T-helper 2 cell (primary cell): ENCODE measurements around the gene IP6K3.

ENCODE experiments used
- DNase-seq, 5 experiments: peaks; one replicate each; pipeline versions ENCODE4 v3.0.0 to v3.0.0-alpha.2; 2012 to 2022

IP6K3 gene

DNA sequence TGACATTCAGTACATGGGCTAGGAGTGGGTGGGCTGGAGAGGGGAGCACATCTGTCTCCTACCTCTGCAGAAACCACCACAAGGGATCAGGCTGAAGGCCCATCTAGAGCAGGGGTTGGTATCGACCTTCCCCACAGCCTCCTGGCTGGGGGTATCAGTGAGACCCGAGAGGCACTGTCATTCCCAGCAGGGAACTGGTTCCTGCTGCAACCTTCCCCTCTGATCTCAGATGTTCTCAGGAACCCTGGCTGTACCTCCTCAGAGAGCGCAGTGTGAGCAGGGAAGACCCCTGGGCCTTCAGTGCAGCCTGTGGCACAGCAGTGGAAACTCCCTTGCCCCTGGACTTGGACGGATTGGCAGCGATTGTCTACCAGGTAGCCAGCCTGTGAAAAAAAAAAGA, 7.8 kb downstream of the IP6K3 start:
- no peak for DNase-seq

DNA sequence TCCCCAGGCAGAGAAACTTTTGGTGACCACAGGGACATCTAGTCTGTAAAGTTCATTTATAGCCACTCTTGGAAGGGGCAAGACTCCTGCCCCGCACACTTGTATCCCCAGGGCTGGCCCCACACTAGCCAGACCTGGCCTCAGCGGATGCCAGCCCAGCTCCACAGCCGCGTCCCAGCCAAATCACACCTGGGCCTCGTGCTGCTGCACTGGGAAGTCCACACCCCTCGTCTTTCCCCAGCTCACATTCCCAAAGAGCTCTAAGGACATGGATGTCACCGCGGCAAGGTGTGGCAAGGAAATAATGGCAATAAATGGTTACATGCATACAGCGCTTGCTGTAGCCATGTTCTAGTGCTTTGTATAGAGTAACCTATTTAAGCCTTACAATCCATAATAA, 8.6 kb downstream of the IP6K3 start:
- no peak for DNase-seq

DNA sequence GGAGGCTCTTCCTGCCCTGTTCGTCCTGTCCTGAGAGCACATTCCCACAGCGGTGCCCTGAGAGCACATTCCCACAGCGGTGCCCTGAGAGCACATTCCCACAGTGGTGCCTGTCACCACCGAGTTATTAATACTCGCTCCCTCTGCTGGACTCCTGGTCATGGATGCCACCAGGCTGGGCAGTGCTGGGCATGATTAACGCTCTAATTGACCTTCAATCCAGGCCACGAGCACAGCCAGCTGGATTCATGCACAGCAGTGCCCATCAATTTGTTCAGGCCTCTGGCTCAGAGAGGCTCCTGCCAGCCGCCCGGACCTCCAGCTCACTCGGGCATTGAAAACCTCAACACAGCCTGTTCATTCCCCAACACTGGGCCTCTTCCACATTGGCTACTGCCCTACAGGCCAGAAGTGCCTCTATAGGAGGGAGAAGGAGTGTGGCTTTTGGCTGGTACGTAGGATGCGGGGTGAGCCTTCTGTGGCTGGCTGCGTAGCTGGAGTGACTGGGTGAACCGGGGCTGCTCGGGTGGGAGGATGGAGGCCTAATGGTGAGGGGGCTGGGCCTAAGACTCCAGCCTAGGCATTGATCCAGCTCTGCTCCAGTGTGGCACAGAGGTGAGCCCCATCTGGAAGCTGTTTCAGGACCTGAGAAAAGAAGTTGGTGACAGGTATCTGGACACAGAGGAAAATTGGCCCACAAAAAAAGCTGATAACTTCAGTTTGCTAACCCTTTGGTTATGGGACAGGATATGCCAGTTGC, 9.3 kb downstream of the IP6K3 start:
- DNase-seq, result no peak

DNA sequence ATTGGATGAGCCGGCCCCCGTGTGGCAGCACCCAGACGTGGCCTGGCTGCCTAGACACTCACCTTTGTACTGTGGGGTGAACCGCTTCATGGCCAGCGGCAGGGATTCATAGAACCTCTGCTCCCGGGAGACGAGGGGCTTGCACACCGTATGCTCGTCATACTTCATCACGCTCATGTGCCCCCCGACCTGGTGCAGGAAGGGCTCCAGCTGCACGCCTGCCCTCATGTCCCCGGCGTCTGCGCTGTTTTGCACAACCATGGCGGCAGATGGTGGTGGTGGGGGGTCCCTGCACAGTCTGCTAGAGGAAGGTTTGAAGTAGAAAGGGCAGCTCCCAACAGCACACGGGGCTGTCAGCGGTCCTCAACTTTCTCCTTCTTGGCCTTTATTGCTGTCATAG, 11.5 kb downstream of the IP6K3 start:
- DNase-seq, result no peak

DNA sequence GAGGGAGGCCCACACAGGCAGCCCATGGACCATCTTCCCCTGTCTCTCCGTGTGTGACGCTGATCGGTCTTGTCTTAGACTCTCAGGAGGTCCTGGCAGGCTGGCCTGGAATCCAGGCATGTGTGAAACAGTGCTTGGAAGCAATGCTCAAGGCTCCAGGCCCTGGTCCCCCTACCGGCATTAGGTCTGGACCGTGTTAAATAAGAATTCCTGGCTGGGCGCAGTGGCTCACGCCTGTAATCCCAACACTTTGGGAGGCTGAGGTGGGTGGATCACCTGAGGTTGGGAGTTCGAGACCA, 13.0 kb downstream of the IP6K3 start:
- DNase-seq, result no peak

DNA sequence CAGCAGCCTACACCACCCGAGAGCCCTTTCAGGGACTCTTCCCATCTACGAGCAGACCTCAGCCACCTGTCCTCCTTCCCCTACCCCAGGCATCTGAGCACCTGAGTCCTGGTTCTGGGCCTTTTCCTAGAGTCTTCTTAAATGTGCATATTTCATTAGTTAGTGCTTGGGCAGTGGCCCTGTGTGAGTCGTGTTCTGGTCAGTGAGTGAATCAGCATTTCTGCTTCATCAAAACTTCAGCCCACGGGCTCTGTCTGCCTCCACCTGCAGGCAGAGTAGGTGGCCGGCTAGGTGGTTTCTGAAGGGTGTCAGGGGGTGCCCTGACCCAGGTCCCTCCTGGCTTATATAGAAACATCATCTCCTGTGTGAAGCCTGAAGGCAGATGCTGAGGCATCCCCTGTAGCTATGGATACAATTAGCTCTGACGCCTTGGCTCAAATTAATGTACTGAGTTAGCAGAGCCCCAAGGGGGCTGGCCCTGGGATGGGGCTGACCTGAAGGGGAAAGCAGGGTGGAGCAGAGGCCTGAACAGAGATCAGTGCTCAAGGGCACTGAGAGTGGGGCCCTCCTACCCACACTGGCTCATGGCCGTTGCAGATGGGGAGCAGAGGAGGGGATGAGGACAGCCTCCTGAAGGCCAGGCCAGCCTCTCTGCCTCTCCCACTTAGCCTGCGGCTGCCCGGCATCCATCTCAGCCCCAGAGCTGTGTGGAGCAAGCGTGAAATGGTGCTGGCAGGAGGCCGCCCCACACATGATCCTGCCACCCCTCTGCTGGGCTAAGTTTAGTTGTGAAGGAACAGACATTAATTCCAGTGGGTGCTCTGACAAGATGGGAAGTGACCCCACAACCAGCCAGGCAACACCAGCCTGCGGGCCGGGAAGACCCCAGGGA, 13.6 kb downstream of the IP6K3 start:
- no peak for DNase-seq

DNA sequence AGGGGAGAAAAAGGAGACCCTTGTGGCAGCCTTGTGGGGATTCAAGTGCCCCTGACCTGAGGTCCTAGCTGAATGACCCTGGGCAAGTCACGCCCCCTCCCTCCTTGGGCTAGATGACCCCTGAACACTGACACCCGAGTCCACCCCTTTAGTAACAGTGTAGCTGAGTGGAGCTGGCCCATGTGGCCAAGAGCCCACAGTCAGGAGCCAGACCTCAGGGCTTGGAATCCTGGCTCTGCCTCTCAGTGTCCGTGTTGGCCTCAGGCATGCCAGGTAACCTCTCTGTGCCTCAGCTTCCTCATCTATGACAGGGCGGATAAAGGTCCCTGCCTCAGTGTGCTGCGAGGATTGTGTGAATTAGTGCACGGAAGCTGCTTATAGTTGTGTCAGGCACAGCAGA, 14.3 kb downstream of the IP6K3 start:
- no peak for DNase-seq

DNA sequence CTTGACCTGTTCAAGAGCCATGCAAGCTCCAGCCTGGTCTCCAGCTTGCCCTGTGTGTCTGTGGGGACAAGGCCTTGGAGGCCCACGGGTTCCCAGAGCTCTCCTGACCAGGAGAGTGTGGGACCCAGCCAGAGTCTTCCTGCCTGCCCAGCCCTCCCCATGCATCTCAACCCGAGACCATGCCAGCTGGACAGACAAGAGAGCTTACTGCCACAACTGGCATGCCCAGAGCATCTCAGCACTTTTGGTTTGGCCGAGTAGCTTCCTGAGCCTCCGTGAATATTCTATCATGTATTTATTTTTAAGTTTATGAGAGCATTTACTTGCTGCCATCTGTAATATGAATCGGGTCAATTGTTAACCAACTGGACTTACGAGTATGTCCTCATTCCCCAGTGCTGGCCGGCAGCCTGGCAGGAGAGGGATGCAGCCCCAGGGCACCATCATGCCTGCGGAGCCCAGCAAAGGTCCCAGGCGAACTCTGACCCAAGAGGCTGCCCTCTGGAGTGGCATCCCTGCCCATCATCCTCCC, 14.9 kb downstream of the IP6K3 start:
- no peak for DNase-seq

DNA sequence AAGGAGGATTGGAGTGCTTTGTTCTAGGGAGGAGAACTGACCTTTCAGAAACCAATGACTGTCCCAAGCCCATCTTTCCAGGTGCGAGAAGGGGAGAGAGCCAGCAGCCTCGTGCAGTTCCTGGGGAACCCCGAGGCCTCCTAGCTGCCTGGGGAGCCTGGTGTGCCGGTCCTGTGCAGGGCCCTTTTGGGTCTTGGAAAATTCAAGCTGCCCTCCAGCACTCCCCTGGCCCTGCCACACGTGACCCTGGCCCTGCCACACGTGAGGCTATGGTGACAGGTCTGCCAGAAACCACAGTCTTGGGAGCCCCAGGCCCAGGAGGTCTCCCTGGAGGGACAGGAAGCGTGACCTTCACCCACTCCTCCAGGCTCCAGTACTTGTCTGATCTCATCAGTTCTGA, 15.7 kb downstream of the IP6K3 start:
- DNase-seq, result no peak

DNA sequence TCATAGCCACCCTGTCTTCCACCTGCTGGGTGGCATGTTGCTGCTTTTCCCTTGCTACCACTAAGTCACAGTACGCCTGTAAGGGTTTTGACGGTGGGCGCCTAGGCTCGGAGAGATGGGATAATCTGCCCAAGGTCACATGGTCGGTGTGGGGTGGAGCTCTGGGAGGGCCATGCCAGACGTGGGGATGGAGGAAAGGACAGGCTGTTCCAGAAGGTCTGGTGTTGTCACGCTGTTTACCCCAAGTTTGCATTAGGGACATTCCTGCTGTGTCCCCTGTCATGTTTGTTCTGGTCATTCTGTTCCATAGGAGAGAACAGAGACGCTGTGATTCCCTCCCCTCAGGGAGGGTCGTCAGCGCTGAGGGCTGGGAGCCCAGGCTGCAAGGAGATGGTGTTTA, 16.1 kb downstream of the IP6K3 start:
- DNase-seq, result no peak

DNA sequence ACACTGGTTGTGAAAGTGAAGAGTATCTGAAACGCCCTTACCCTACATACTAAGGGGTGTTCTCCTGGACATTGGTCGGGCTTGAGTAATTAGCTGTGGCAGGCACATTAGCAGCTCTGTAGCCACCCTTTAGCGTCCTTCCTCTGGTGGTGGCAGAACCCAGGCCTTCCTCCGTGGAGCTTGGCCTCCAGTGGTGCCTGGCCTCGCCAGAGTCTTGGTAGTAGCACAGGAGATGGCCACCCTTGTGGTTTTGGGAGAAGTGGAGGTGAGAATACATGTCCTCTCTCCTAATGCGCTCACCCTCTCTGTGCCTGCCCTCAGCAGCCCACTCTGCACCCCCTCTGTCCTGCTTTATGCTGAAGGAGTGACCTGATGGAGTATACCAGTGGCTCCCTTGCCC, 17.6 kb downstream of the IP6K3 start:
- DNase-seq, result no peak

DNA sequence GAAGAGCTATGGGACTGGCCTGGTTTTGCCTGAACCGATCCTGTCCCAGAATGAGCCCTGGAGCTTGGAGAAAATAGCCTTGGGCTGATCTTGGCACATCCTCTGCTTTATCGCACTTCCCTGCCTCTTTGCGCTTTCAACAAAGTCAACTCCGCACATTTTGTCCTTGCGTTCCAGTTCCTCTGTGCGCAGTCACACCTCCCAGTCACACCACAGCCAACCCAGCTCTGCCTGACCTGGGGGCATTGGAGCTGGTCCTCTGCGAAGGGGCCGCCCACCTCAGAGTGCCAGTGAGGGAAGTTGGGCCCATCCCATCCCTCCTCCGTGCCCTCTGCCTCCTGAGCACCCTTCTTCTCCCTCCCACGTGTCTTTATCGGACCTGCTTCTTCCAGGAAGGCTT, 18.3 kb downstream of the IP6K3 start:
- no peak for DNase-seq

DNA sequence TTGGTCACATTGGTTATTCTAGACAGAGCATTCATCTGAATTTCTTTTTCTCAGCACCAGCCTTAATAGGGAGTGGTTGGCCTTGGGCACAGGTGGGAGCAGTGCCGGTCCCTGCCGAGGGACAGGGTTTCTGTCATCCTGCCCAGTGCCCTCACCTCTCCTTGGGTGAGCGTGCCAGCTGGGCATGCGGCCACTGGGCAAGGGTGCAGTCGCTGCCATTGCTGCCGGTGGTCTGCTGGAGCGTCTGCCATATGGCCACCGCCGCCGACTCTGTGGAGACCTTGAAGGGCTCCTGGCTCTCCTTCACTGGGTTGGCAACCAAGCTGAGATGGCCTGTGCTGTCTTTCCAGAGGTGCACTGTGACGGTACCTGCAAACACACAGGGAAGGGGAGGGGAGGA, 18.8 kb downstream of the IP6K3 start:
- DNase-seq, result no peak

DNA sequence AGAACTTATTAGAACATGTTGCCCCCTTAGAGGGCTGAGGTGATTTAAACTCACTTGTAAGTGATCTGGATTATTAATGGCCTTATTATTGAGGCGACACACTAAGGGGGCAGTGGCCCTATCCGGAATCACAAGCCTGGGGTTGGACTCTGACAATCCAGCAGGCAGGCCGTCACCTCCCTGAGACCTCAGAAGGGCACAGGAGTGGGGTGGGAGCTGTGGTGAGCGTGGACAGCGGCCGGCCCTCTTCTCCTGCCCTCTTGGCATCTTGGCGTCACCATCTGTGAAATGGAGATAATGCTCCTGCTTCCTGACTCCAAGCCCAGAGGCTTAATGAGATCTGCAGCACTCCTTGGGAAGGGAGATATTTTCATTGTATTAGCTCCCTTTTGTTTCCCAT, 19.6 kb downstream of the IP6K3 start:
- DNase-seq, result no peak

DNA sequence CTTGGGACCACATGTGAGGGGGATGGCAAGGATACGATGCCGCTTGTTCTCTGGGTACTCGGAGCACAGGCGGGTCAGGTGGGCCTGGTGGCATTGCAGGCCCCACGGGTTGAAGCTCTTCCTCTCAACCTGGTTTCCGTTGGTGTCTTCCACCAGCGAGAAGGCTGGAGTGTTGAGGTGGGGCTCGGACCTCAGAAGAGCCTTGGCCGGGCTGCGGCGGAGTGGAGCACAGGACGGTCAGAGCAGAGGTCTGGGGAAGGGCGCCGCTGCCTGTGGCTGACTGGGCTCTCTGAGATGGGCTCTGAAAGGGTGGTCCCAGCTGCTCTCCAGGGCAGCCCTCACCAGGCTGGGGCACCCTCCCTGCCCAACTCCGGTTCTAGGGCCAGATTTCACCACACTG, 20.0 kb downstream of the IP6K3 start:
- no peak for DNase-seq

DNA sequence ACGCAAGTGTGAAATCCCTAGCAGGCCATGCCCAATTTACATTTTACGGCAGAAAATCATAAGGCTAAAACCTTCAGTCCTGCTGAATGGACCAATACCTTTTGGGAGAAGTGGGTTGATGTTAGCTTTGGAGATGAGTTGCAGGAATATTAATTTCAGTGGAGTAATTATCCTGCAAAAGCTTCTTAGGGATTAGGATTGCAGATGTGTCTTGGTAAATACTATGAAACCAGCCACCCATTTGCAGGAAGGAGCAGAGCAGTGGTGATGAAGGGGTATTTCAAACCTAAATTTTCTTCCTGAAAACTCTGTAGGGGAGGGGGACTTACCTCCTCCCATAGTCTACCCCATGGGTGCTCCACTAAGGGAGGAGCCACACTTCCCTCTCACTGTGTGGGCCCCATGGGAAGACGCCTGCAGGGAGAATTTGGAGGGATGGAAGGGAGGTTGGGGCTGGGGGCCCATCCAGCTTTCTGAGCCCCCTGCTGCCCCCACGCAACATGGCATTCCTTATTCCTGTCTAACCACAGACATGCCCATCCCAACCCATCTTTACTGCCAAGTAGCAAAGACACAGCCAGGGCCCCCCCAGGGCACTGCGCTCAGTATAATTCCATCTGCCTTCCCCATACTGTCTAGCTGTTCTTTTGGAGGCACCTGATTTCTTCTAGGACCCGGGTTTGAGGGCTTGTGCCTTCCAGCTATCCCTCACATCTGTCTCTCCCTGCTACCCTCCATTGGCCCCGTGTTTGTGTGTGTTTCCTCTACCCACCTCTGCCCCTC, 20.6 kb downstream of the IP6K3 start:
- DNase-seq, result no peak

DNA sequence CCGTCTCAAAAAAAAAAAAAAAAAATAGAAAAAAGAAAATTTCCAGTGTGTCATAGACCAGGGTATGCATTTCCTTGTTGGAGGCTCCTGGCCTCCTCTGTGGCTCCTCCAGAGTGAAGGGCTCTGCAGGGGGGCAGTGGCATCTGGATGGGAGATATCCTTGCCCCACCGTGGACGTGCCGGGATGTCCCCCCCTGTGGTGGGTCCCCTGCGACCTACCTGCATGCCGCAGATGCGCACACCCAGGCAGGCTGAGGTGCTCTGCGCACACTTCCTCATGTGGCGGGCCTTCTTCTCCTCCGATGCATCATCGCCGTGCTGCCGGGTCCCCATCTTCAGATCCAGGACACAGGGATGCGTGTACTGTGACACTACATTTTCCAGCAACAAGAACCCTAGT, 21.5 kb downstream of the IP6K3 start:
- no peak for DNase-seq

DNA sequence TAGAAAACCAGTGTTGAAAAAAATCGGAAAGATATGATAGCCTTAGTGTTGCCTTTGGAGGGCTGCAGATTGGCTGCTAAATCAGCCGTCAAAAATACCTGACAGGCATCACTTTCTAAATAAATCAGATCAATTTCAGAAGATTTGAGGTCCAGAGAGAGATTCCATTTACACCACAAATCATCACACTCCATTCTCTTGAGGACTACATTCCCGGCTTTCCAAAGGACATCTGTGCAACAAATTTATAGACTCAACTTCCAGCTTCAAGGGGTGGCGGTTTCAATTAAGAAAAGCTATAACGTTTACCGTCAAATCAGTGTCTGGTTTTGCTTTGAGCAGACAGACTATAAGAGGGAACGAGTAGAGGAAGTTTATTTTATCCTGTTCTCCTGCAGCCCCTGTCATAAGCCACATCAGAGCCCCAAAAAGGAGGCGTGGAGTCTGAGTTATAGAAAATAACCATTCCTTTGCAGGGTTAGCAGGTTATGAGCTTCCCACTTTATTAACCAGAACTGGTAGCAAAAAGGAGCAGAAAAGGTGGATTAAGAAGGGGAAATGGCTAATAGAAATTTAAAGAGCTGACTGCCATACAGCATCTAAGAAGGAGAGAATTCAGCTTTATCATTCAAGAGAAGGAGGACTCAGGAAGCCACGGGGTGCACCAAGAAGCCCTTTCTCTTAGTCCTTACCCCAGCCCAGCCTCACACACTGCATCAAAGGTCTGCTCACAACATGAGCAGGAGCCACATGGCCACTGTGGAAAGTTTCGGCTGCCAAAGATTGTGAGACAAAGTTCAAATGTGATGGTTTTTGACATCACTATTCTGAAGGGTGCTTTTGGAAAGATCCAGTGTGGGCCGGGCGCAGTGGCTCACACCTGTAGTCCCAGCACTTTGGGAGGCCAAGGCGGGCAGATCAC, 22.3 kb downstream of the IP6K3 start:
- DNase-seq, result no peak

DNA sequence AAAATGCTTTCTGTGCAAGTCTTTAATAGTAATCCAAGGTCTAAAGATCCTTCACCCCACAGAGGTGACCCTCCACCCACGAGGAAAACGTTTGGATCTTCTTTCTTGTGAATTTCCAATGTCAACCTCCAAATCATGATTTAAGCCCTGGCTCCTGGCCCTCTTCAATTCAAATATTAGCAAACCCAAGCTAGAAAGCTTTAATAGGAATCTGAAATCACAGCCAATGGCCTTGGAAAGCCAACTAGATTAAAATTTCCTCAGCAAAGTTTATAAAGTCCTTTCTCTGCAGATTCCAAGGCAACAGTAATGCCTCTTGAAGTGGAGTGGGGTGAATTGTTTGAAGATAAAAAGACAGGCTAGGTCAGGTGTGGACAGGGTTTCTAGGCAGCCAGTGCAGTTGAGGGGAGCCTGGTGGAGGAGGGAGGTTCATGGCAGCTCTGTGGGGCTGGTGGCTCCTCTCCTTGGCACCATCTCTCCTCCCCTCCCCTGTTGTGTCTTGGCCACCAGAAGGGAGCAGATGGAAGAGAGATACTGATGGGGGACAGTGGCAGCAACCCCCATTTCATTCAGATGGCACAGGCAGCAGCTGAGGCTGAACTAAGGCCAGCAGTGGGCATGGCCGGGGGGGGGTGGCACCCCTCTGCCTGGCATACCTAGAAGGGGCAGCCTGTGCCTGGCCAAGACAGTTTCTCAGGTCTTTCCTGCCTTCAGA, 23.2 kb downstream of the IP6K3 start:
- DNase-seq, result no peak

DNA sequence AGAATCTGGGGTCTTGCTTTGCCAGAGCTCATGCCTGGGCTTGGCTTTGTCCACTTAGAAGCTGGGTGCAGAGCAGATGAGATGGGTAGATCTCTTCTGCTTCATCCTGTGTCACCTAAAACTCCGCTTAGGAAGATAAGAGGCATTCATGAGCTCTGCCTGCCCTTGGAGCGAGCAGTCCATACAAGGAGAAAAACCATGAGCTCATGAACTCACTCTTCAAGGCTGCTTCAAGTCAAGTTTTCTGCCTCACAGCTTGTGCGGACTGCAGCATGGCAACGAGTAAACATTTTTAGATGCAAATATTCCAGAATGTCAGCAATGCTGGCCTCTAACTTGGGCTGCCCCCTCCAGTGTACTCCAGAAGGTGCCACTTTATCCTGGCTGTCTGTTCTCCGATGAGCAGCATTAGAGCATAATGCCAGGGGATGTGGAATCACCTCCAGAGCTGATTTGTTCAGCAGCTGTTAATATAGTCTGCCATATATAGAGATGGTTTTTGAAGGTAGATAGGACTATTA, 24.5 kb downstream of the IP6K3 start:
- no peak for DNase-seq

DNA sequence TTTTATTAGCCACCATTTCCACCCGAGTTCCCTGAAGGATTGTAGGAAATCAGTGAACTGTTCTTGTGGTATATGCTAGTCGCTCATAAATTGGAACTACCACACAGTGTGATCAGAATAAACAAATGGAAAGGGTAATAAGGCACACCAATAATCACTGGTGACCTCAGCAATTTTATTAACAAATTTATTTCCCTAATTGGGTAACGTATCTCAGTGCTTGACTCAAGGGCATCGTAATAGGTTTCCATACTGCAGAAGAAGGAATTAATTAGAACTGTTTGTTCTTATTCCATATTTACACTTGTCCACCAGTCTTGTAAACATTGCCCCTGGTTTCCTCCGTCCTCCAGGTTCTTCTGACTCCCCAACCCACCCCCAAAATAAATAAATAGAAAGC, 25.2 kb downstream of the IP6K3 start:
- DNase-seq, result no peak
